A673 (cell line): Measurements from ENCODE around the gene CPNE9.

Experiments
- EZH2 ChIP-seq: fragments of 200-600 bp; sonication (generic); IDR thresholded peaks from 2 replicates; pipeline ENCODE4 v1.6.1; 2017; ENCODE audit warnings: borderline replicate concordance, low read depth, mild to moderate bottlenecking, mixed read lengths, antibody characterized with exemption, low read length; ENCODE audit not compliant: poor library complexity, severe bottlenecking
- TF ChIP-seq, protein P1 (sequence below): fragments of 300-800, 200-600 bp; sonication (generic); conservative IDR thresholded peaks from 2 replicates; pipeline ENCODE4 v1.5.1; 2017; ENCODE audit warnings: low read depth, mild to moderate bottlenecking, antibody characterized with exemption, low read length, moderate library complexity, mixed read lengths

DNA sequence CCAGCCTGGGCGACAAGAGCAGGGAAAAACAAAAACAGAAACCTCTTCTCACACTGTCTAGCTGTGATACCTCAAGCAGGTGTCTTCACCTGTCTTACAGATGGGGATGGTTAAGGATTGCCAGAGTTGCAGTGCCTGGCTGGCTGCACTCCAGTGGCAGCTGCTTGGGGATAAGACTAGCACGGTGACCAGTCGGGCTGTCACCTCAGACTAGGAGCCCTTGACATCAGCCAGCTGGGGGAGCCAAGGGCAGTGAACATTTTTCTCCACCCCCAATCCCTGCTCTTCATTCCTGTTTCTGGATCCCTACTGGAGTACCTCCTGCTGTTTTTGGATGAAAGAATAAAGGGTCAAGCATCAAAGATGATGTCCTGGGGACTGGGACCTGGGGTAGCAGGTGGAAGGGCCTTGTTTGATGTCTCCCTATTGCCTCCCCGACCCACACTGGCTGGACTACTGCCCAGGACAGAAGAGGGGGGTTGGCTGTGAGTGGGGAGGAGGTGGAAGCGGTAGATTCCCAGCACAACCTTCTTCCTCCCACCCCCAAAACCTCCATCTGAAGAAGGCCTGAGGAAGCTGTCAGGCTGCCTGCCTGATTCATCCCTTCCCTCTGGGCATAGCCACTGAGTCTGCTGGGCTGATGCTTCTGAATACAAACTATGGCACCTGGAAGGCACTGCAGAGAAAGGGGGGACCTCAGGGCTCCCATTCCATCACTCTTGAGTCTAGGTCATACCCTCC, 7.0 kb upstream of the CPNE9 start:
- TF ChIP-seq, protein P1, sequence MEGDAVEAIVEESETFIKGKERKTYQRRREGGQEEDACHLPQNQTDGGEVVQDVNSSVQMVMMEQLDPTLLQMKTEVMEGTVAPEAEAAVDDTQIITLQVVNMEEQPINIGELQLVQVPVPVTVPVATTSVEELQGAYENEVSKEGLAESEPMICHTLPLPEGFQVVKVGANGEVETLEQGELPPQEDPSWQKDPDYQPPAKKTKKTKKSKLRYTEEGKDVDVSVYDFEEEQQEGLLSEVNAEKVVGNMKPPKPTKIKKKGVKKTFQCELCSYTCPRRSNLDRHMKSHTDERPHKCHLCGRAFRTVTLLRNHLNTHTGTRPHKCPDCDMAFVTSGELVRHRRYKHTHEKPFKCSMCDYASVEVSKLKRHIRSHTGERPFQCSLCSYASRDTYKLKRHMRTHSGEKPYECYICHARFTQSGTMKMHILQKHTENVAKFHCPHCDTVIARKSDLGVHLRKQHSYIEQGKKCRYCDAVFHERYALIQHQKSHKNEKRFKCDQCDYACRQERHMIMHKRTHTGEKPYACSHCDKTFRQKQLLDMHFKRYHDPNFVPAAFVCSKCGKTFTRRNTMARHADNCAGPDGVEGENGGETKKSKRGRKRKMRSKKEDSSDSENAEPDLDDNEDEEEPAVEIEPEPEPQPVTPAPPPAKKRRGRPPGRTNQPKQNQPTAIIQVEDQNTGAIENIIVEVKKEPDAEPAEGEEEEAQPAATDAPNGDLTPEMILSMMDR: no peak
- no peak for TF ChIP-seq EZH2
